ENCODE results near the gene PEMT. TPM values are rescaled to one million over a fixed set of nuclear protein-coding genes. Genes with fewer than 3 reads are reported as not detected.
A peak's percentile ranks its signal among the peaks of the same experiment; 100 is the strongest.

Gene PEMT
- total and polyA plus RNA-seq, 2 donors from 2014 or later, result 36.8 to 52.1 TPM

- no peak overlapping the region for H3K4me3 ChIP-seq (ENCODE audit: low read length in 3 of 3)
- H3K27me3 ChIP-seq (ENCODE audit: control insufficient read depth, insufficient read depth, low read length), result no peaks in the 10 kb centered on the region
- H3K9me3 ChIP-seq (ENCODE audit: control insufficient read depth in 2 of 3, insufficient read depth in 1 of 3, low read length in 3 of 3), result no peaks in the 10 kb centered on the region
- intact Hi-C loops (cut with DNase I), result no loop called here
- H3K36me3 ChIP-seq (ENCODE audit: control insufficient read depth in 2 of 3, insufficient read depth in 3 of 3, low read length in 3 of 3), result no peaks in the 10 kb centered on the region
- peaks cover 0 to 8% (median 0%) of the 10 kb centered on the region in 3 donors for H3K4me1 ChIP-seq (ENCODE audit: control insufficient read depth in 2 of 3, insufficient read depth in 2 of 3, low read depth in 1 of 3, low read length in 3 of 3)
- FAIRE-seq, result no peak
- no peak overlapping the region for H3K9ac ChIP-seq (ENCODE audit: low read length in 3 of 3)
- peak in 1 of 5 donors; percentile 49 for DNase-seq
- no peak for TF ChIP-seq CTCF (IDR thresholded peaks at IDR 0.05; ENCODE audit: borderline replicate concordance, extremely low read depth, insufficient read depth)
- no peak overlapping the region for H3K27ac ChIP-seq (ENCODE audit: low read depth in 2 of 2, low read length in 2 of 2)
Observed at GRCh38 chr17:17542906-17543635, 48.4 kb downstream of the PEMT start.

GRCh38 chr17:17541640-17542001 is 49.9 kb downstream of the PEMT start:
- no peak for TF ChIP-seq CTCF (IDR thresholded peaks at IDR 0.05; ENCODE audit: borderline replicate concordance, extremely low read depth, insufficient read depth)
- no peak overlapping the region for H3K27ac ChIP-seq (ENCODE audit: low read depth in 2 of 2, low read length in 2 of 2)
- intact Hi-C loops (cut with DNase I), result no loop called here
- H3K36me3 ChIP-seq (ENCODE audit: control insufficient read depth in 2 of 3, insufficient read depth in 3 of 3, low read length in 3 of 3), result no peaks in the 10 kb centered on the region
- DNase-seq (no peak), FAIRE-seq (no peak)
- no peaks in the 10 kb centered on the region for H3K27me3 ChIP-seq (ENCODE audit: control insufficient read depth, insufficient read depth, low read length)
- H3K4me3 ChIP-seq (ENCODE audit: low read length in 3 of 3), result no peak overlapping the region
- no peak overlapping the region for H3K9ac ChIP-seq (ENCODE audit: low read length in 3 of 3)
- H3K4me1 ChIP-seq (ENCODE audit: control insufficient read depth in 2 of 3, insufficient read depth in 2 of 3, low read depth in 1 of 3, low read length in 3 of 3), result peaks cover 0 to 2% (median 0%) of the 10 kb centered on the region in 3 donors
- H3K9me3 ChIP-seq (ENCODE audit: control insufficient read depth in 2 of 3, insufficient read depth in 1 of 3, low read length in 3 of 3), result no peaks in the 10 kb centered on the region

GRCh38 chr17:17540935-17541639 is 50.4 kb downstream of the PEMT start:
- peak in 1 of 5 donors; percentile 43 for DNase-seq
- no peaks in the 10 kb centered on the region for H3K4me1 ChIP-seq (ENCODE audit: control insufficient read depth in 2 of 3, insufficient read depth in 2 of 3, low read depth in 1 of 3, low read length in 3 of 3)
- no peak overlapping the region for H3K27ac ChIP-seq (ENCODE audit: low read depth in 2 of 2, low read length in 2 of 2)
- no peaks in the 10 kb centered on the region for H3K27me3 ChIP-seq (ENCODE audit: control insufficient read depth, insufficient read depth, low read length)
- no peaks in the 10 kb centered on the region for H3K9me3 ChIP-seq (ENCODE audit: control insufficient read depth in 2 of 3, insufficient read depth in 1 of 3, low read length in 3 of 3)
- H3K36me3 ChIP-seq (ENCODE audit: control insufficient read depth in 2 of 3, insufficient read depth in 3 of 3, low read length in 3 of 3), result no peaks in the 10 kb centered on the region
- intact Hi-C loops (cut with DNase I), result no loop called here
- no peak overlapping the region for H3K9ac ChIP-seq (ENCODE audit: low read length in 3 of 3)
- H3K4me3 ChIP-seq (ENCODE audit: low read length in 3 of 3), result no peak overlapping the region
- TF ChIP-seq CTCF (IDR thresholded peaks at IDR 0.05; ENCODE audit: borderline replicate concordance, extremely low read depth, insufficient read depth), result no peak
- FAIRE-seq, result no peak

Measured in kidney (tissue), 14 donors.